ENCODE results near the gene TNFRSF18. TPM values are rescaled to one million over a fixed set of nuclear protein-coding genes. Genes with fewer than 3 reads are reported as not detected.

Gene TNFRSF18
- total and polyA plus RNA-seq, 2 experiments from 2014 or later: 1.1 to 1.5 TPM

DNA sequence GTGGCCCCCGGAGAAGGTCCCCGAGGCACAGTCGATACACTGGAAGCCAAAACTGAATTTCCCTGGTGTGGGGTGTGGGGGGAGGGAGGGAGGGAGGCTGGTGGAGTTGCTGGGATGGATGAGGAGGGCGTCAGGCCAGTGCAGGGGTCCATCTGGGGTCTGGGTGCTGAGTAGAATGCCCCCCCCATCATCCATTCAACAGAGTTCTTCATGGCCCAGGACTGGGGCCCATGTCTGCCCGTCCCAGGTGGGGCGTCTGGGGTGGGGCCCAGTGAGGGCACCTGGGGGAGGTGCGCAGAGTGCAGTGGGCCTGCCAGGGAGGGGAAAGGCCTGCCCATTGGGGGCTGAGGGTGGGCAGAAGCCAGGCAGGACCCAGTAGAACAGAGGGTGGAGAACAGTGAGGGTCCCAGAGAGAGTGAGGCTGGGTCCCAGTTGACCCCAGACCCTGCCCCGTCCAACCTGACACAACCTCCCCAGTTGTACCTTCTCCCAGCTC, 1.9 kb downstream of the TNFRSF18 start:
- Mint-ChIP-seq H3K27me3 (ENCODE audit: insufficient read depth, low read depth, poor library complexity) (peaks cover 10% of the 10 kb centered on the region), H3K36me3 (ENCODE audit: low read depth) (no peaks in the 10 kb centered on the region), H3K27ac (no peak overlapping the region), H3K9me3 (no peaks in the 10 kb centered on the region; the same call in 2 of the 3 replicates), H3K4me1 (no peaks in the 10 kb centered on the region; the same call in 2 of the 3 replicates), H3K4me3 (no peak overlapping the region)
- Histone ChIP-seq H3K27me3 (ENCODE audit: insufficient read depth) (peaks cover 13% of the 10 kb centered on the region; the same call in 1 of the 2 replicates), H2AFZ (no peak overlapping the region), H3K9me2 (ENCODE audit: insufficient read depth) (no peaks in the 10 kb centered on the region), H4K20me1 (replicated peaks; ENCODE audit: insufficient read depth) (no peaks in the 10 kb centered on the region), H3K27ac (ENCODE audit: low read depth) (no peak overlapping the region), H3K4me2 (no peak overlapping the region), H3K4me3 (no peak overlapping the region), H3K4me1 (ENCODE audit: insufficient read depth) (no peaks in the 10 kb centered on the region), H3F3A (replicated peaks; ENCODE audit: low read depth) (no peaks in the 10 kb centered on the region), H3K79me2 (replicated peaks; ENCODE audit: insufficient read depth) (no peaks in the 10 kb centered on the region), H3K36me3 (ENCODE audit: insufficient read depth) (no peaks in the 10 kb centered on the region)
- no peak for ATAC-seq
- no peak for TF ChIP-seq ZNF331 (CRISPR knock-in tag; IDR thresholded peaks at IDR 0.05; ENCODE audit: low read depth)
- no peak for TF ChIP-seq JUNB (IDR thresholded peaks at IDR 0.05; ENCODE audit: unreplicated experiment)
- TF ChIP-seq, protein P1, sequence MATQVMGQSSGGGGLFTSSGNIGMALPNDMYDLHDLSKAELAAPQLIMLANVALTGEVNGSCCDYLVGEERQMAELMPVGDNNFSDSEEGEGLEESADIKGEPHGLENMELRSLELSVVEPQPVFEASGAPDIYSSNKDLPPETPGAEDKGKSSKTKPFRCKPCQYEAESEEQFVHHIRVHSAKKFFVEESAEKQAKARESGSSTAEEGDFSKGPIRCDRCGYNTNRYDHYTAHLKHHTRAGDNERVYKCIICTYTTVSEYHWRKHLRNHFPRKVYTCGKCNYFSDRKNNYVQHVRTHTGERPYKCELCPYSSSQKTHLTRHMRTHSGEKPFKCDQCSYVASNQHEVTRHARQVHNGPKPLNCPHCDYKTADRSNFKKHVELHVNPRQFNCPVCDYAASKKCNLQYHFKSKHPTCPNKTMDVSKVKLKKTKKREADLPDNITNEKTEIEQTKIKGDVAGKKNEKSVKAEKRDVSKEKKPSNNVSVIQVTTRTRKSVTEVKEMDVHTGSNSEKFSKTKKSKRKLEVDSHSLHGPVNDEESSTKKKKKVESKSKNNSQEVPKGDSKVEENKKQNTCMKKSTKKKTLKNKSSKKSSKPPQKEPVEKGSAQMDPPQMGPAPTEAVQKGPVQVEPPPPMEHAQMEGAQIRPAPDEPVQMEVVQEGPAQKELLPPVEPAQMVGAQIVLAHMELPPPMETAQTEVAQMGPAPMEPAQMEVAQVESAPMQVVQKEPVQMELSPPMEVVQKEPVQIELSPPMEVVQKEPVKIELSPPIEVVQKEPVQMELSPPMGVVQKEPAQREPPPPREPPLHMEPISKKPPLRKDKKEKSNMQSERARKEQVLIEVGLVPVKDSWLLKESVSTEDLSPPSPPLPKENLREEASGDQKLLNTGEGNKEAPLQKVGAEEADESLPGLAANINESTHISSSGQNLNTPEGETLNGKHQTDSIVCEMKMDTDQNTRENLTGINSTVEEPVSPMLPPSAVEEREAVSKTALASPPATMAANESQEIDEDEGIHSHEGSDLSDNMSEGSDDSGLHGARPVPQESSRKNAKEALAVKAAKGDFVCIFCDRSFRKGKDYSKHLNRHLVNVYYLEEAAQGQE (IDR thresholded peaks at IDR 0.05; ENCODE audit: unreplicated experiment): no peak
- no peak for TF ChIP-seq STAT1 (IDR thresholded peaks at IDR 0.05; ENCODE audit: unreplicated experiment)
- no peak for TF ChIP-seq ZNF114 (CRISPR knock-in tag; IDR thresholded peaks at IDR 0.05)
- no peak for TF ChIP-seq POLR2AphosphoS5 (IDR thresholded peaks at IDR 0.05; ENCODE audit: low read depth)
- TF ChIP-seq NANOG (IDR thresholded peaks at IDR 0.05; ENCODE audit: borderline replicate concordance): no peak
- TF ChIP-seq EZH2 (IDR thresholded peaks at IDR 0.05; ENCODE audit: low read depth, unreplicated experiment): no peak
- TF ChIP-seq EZH2phosphoT487 (IDR thresholded peaks at IDR 0.05; ENCODE audit: unreplicated experiment): no peak
- no peak for TF ChIP-seq ZNF462 (CRISPR knock-in tag; IDR thresholded peaks at IDR 0.05)
- TF ChIP-seq ETS1 (IDR thresholded peaks at IDR 0.05): no peak
- no peak for TF ChIP-seq CREB1 (CRISPR knock-in tag; IDR thresholded peaks at IDR 0.05; ENCODE audit: low read depth)
- TF ChIP-seq, protein P2, sequence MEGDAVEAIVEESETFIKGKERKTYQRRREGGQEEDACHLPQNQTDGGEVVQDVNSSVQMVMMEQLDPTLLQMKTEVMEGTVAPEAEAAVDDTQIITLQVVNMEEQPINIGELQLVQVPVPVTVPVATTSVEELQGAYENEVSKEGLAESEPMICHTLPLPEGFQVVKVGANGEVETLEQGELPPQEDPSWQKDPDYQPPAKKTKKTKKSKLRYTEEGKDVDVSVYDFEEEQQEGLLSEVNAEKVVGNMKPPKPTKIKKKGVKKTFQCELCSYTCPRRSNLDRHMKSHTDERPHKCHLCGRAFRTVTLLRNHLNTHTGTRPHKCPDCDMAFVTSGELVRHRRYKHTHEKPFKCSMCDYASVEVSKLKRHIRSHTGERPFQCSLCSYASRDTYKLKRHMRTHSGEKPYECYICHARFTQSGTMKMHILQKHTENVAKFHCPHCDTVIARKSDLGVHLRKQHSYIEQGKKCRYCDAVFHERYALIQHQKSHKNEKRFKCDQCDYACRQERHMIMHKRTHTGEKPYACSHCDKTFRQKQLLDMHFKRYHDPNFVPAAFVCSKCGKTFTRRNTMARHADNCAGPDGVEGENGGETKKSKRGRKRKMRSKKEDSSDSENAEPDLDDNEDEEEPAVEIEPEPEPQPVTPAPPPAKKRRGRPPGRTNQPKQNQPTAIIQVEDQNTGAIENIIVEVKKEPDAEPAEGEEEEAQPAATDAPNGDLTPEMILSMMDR (conservative IDR thresholded peaks at IDR 0.05; ENCODE audit: low read depth in 2 of 2): no peak
- DNase-seq (ENCODE audit: low spot score): no peak
